ENCODE measurements around the gene MPIG6B.
A peak's percentile ranks its signal among the peaks of the same experiment; 100 is the strongest.
"Not testable (repeated sequence)": the region's sequence is repeated elsewhere in the genome, so short reads cannot be mapped to it uniquely, and the experiment has no call there.

Gene MPIG6B

GRCh38 chr6:31701666-31702404 is 21.3 kb upstream of the MPIG6B start:
- DNase-seq: peak; percentile 56

DNA sequence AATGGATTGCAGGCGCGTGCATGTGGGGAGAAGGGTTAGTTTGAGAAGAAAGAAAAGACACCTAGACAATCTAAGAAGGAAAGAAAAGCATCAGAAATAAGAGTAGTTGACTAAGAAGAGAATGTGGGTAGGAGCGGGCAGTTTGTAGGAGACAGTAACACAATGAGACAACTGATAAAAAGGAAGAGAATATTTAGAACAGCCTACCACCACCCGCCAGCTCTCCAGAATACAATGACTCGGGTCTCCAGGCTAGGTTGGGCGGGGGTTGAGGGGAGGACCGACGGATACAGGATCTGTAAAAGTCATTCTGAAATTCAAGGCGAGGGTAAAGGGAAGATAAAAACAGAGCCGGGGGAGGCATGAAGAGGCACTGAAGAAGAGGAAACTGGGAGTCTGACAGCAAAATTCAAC is 20.8 kb upstream of the MPIG6B start:
- DNase-seq: no peak

GRCh38 chr6:31702819-31703716 is 20.1 kb upstream of the MPIG6B start, which contains the start of gene ABHD16A:
Gene ABHD16A (minus strand): TSS chr6:31703324. CDS start chr6:31703281, 43 bp downstream.
- DNase-seq: peak; percentile 99

DNA sequence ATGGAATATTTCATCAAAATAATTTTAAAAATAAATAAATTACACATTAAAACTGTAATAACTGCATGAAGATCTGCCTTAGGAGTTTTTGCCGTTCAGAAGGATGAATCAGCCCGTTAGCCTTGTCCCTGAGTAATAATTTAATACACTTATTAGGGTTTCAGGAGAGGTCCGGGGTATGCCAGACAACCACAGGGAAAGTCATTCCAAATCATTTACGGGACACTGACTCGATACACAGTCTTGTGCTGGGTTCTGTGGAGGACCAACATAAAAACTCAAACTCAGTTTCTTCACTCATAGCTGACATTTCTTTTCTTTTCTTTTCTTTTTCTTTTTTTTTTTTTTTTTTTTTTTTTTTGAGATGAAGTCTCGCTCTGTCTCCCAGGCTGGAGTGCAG is 17.2 kb upstream of the MPIG6B start:
- no peak for DNase-seq

DNA sequence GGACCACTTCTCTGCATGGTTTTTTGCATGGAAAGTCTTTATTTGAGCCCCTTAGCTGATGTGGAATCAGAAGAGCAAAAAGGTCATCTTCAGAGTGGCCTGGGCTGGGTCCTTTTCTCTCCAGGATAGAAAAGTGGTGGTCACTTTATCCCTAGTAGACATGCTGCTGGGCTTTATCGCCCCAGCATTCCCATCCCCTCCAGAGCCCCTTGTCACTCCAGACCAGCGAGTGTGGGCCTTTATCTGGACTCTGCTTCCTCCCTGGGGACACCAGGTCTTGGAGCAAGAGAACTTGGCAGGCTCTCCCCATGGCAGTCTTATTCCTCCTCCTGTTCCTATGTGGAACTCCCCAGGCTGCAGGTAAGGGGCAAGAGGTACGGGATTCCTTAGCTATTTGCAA is 16.6 kb upstream of the MPIG6B start, which contains the start of gene LY6G6F:
Gene LY6G6F, plus strand, starts transcription at position 268 of the 400 bp plus-strand sequence. Its CDS starts 41 bp downstream, at position 309.
- DNase-seq: no peak

GRCh38 chr6:31707701-31708100 is 15.5 kb upstream of the MPIG6B start:
- DNase-seq: no peak

- no peak for DNase-seq
Measured at GRCh38 chr6:31708224-31708623, 14.9 kb upstream of the MPIG6B start.

- not testable (repeated sequence) for DNase-seq
Measured at GRCh38 chr6:31709157-31709556, 14.0 kb upstream of the MPIG6B start.

- DNase-seq: peak; percentile 43
Measured at GRCh38 chr6:31710523-31711219, 12.5 kb upstream of the MPIG6B start.

DNA sequence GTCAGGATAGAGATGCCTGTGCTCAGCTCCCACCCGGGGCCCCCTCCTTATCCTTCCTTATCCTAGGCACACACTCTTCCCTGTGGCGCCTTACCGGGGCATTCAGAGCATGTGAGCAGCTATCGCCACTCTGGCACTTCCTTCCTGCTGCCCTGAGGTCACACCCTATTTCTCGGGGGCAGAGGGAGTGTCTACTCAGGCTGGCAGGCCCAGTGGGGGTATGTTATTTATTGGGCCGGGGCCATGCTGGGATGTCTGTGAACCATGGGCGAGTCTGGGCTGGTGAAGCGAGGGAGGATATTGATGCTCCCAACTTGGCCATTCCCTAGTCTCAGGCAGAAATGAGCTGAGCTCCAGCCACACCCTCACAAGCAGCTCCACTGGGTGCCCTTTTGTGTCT is 11.9 kb upstream of the MPIG6B start:
- DNase-seq: peak; percentile 92

- peak; percentile 76 for DNase-seq
Measured at GRCh38 chr6:31712296-31712695, 10.9 kb upstream of the MPIG6B start.

GRCh38 chr6:31713465-31713864 is 9.7 kb upstream of the MPIG6B start:
- no peak for DNase-seq

DNA sequence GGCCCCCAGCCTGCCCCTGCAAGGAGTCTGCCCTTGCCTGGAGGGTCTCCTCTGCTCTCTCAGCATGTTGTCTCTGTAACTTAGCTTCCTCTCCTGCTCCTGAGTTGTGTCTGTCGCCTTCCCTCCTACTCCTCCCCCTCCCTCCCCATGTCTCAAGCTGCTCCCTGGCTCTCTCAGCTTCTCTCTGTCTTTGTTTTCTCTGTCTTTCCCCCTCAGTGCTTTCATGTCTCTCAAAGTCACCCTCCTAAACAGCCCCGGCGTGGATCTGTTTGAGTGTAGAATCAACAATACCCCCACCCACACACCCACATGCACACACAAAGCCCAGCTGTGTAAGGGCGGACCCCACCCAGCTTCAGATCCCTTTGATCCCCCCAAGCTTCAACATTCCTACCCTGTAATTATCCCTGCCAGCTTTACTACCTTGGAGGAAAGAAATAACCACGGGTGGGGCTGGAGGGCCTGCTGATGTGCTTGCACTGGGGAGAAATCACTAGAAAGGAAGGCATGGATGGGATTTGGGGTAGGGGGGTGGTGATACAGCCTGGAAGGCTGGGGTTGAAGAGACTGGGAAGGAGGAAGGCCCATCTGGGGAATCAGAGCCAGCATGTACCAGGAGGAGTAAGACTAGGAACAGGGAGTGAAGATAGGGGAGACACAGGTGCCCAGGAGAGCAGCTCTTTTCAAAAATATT is 9.0 kb upstream of the MPIG6B start:
- DNase-seq: no peak

DNA sequence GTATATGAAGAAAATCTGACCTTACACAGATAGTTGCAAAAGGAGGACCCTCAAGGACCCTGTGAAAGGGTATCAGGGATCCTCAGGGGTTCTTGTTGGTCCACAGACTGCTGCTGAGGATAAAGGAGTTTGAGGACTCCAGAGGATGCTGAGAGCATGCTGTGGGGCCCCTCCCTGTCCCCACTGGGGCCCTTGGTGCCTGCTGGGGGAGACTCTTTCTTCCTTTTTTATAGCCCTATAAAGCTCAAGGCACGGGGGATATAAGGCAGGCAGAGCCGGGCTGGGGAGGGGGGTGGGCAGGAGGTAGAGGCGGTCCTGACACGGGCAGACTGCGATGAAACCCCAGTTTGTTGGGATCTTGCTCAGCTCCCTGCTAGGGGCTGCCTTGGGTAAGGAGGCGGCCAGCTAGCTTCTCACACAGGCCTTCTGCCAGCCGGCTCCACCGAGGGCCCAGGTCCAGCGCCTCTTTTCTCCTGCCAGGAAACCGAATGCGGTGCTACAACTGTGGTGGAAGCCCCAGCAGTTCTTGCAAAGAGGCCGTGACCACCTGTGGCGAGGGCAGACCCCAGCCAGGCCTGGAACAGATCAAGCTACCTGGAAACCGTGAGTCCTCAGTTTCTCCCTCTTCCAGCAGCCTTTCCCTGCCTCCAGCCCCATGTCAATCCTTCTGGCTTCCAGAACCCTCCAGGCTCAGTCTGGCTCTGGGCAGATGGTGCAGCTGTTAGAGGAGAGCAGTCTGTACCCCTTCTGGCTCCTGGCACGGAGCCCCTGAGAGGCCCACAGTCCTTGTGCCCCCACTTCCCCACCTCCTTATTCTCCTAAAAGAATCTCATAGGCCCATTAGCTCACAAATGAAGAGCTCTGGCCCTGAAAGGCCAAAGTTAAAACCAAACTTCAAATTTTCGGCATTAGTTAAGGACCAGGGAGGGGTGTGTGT is 7.9 kb upstream of the MPIG6B start, which contains the start of gene LY6G6D:
Gene LY6G6D, plus strand, starts transcription at position 327 of the 937 bp plus-strand sequence. Its CDS starts 8 bp downstream, at position 335.
- no peak for DNase-seq

GRCh38 chr6:31717499-31718222 is 5.5 kb upstream of the MPIG6B start:
- DNase-seq: no peak

- no peak for DNase-seq
Measured at GRCh38 chr6:31718265-31718664, 4.9 kb upstream of the MPIG6B start.

- DNase-seq: no peak
Measured at GRCh38 chr6:31719001-31719400, 4.2 kb upstream of the MPIG6B start.

- DNase-seq: no peak
Measured at GRCh38 chr6:31720196-31720770, 2.9 kb upstream of the MPIG6B start.

GRCh38 chr6:31721351-31722020 is 1.7 kb upstream of the MPIG6B start, which contains the start of gene LY6G6C:
Gene LY6G6C (minus strand): TSS chr6:31721746. CDS start chr6:31721679, 67 bp downstream.
- DNase-seq: no peak
